Epithelial cell of esophagus (primary cell): Measurements from ENCODE around the gene RPL31.

Experiments used
- DNase-seq: peaks from one replicate; pipeline ENCODE4 v3.0.0; 2010; ENCODE audit warnings: low read depth
- H3K4me3 ChIP-seq: 2 replicates; pipeline ENCODE4 v1.5.1; 2011; ENCODE audit warnings: mild to moderate bottlenecking, low read length, control low read depth
- TF ChIP-seq, protein P1 (sequence below): IDR thresholded peaks from 2 replicates; pipeline ENCODE4 v1.5.1; 2011; ENCODE audit warnings: low read depth, mild to moderate bottlenecking, low read length, control low read depth, inconsistent platforms; ENCODE audit not compliant: insufficient read depth; ENCODE audit errors: missing control alignments

Gene RPL31

DNA sequence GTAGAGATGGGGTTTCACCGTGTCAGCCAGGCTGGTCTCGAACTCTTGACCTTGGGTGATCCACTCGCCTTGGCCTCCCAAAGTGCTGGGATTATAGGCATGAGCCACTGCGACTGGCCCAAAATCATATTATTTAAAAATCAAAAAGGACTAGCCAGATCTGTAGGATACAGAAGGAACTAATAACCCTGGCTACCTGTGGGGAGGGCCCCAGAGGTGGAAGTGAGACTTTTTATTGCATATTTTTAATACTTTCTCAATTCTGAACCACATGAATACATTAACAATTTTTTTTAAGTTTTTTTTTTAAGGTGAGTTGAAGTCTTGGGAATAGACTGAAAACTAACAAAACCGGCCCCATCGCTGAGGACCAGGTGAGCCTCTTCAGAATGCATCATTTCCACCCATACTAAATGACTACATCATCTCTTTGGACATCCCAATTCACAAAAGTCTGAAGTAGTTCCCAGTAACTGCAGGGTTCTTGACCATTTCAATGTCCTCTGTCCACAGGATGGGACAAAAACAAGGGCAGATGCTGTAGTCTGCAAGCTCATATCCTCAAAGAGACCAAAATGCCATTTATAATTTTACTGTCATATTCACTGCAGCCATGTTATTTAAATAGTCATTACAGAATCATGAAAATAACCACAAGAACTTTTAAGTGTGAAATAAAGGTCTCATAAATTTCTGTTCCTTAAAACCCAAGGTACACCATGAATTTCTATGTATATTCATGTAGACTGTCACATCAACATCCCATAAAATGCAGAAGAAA is 21.4 kb downstream of the RPL31 start:
- TF ChIP-seq, protein P1, sequence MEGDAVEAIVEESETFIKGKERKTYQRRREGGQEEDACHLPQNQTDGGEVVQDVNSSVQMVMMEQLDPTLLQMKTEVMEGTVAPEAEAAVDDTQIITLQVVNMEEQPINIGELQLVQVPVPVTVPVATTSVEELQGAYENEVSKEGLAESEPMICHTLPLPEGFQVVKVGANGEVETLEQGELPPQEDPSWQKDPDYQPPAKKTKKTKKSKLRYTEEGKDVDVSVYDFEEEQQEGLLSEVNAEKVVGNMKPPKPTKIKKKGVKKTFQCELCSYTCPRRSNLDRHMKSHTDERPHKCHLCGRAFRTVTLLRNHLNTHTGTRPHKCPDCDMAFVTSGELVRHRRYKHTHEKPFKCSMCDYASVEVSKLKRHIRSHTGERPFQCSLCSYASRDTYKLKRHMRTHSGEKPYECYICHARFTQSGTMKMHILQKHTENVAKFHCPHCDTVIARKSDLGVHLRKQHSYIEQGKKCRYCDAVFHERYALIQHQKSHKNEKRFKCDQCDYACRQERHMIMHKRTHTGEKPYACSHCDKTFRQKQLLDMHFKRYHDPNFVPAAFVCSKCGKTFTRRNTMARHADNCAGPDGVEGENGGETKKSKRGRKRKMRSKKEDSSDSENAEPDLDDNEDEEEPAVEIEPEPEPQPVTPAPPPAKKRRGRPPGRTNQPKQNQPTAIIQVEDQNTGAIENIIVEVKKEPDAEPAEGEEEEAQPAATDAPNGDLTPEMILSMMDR, result no peak
- H3K4me3 ChIP-seq, result no peak overlapping the region
- DNase-seq, result no peak

DNA sequence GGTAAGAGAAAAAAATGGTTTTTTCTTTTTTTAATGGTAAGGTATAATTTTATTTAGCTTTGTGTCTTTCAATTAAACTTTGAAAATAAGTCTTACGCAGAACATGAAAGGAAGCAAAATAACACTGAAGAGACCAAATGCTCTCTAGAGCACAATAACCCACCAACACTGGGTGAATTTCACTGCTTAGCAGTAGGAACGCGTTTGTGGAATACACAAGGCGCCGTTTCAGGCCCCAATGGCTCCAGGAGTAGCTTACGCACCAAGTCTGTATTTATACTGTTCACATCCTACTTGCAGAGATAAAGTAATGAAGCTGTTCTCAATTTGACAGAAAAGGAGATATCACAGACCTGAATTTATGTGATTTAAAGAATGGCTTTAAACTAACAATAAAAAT is 23.5 kb downstream of the RPL31 start:
- no peak for DNase-seq
- TF ChIP-seq, protein P1, result no peak
- H3K4me3 ChIP-seq, result no peak overlapping the region

DNA sequence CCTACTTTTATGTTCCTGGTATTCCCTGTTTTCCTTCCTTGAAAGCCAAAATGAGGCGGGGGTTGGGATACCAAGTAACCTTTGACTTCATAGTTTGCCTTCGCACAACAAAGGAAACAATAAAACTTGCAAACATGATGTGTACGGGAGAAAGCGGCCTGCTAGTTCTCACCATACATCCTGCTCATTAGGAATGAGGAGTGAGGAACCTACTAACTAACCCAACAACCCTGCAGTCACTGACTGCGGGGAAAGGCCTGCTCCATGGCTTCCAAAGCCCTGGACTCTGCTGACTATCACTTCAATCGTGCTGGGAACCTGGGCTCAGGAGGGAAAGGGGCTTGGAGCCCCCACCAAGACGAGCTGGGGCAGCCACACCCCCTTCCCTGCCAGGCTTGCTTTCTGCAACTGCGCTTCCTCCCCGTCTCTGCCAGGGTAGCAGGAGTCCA is 24.2 kb downstream of the RPL31 start:
- TF ChIP-seq, protein P1, result no peak
- no peak for DNase-seq
- no peak overlapping the region for H3K4me3 ChIP-seq

DNA sequence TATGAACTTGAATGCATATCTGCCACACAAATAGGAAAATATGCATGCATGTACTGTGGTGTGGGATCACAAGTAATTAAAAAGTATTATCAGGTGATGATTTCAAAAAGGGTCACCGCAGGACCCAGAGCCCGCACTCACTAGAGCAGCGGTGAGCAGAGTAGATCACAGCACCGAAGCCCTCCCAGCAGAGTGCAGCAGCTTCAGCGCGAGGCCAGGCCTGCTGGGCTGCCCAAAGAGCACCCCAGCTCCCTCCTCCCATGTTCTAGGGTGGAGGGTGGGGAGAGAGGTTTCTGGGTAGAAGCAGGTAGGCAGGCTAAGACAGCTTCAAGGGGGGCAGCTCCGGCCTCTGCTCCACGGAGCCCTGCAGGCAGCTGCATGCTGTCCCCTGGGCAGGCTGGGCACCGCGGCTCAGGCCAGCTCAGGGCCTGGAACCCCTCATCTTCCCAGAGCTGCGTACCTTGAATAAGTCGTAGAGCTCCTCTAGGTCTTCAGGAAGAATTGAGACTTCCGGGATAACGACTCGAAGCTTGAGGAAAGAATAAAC is 24.9 kb downstream of the RPL31 start:
- no peak for DNase-seq
- no peak overlapping the region for H3K4me3 ChIP-seq
- TF ChIP-seq, protein P1, result no peak

DNA sequence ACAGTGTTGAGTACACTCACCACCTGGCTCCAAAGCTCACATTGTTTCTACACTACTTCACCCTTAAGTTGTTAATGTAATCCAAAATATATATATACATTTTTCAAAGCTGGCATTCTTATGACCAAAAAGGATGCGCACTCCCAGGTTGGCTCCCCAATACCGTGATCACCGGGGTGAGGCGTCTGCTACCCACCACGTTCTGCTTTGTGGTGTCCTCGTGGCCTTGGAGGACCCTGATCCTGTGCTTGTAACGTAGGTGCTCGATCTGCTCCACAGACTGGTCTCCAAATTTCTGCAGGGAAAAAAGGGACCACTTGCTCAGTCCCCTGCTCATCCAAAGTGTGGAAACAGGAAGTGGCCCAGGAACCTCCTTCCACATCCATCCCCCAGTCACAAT is 25.8 kb downstream of the RPL31 start:
- TF ChIP-seq, protein P1, result no peak
- no peak for DNase-seq

DNA sequence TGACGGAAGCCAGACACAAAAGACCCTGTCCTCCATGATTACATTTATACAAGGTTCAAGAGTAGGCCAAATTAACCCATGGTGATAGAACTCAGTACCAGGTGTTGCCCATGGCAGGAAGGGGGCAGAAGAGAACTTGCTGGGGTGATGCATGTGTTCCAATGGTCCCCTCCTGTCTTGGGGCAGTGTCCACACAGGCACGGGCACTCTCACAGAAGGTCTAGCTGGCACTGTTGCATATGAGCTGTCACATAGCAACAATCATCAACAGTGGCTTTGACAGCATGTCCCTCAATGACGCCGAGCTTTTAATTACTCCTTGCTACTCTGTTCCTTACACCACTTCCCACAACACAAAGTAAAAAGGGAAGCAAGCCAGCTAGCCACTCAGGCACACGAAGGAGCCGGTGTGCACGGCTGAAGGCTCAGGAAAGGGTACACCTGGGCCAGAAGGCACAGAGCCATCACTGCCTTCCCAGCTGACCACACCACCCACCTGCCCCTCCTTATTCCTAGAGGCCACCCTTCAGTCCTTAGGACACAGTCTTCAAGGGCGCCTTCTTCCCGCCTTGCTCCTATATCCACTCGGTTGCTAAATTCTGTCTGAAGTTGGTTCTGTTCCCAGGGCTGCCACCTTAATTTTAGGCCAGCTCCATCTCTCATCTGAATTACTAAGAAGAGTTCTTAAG is 28.9 kb downstream of the RPL31 start:
- H3K4me3 ChIP-seq, result no peak overlapping the region
- no peak for DNase-seq
- TF ChIP-seq, protein P1, result no peak

More for the DNA sequence above, 25.8 kb downstream of the RPL31 start:
- H3K4me3 ChIP-seq, result no peak overlapping the region
